22Rv1 (cell line): ENCODE data around the gene BHLHE40.

Experiments
- H3K27ac ChIP-seq: fragments of 450-650 bp; 2 replicates; pipeline ENCODE4 v1.5.1; 2017
- CTCF ChIP-seq: fragments of 450-650 bp; IDR thresholded peaks from 2 replicates; pipeline ENCODE4 v1.5.1; 2017; ENCODE audit warnings: mild to moderate bottlenecking
- ZFX ChIP-seq: fragments of 450-650 bp; IDR thresholded peaks from 2 replicates; pipeline ENCODE4 v1.6.1; 2017; ENCODE audit warnings: antibody characterized with exemption, borderline replicate concordance

Gene BHLHE40

GRCh38 chr3:4986782-4987537, 7.7 kb downstream of the BHLHE40 start:
- TF ChIP-seq CTCF, result no peak
- no peak for TF ChIP-seq ZFX
- no peak overlapping the region for H3K27ac ChIP-seq

- TF ChIP-seq CTCF (no peak), ZFX (no peak)
- H3K27ac ChIP-seq, result no peak overlapping the region
These were observed 8.5 kb downstream of the BHLHE40 start for GRCh38 chr3:4987538-4988296.

GRCh38 chr3:4988983-4989834, 10.0 kb downstream of the BHLHE40 start:
- TF ChIP-seq CTCF, result no peak
- no peak for TF ChIP-seq ZFX
- H3K27ac ChIP-seq, result no peak overlapping the region

- no peak overlapping the region for H3K27ac ChIP-seq
- TF ChIP-seq CTCF, result no peak
- TF ChIP-seq ZFX, result no peak
These were observed 10.8 kb downstream of the BHLHE40 start for GRCh38 chr3:4990069-4990468.

- no peak overlapping the region for H3K27ac ChIP-seq
- TF ChIP-seq CTCF, result no peak
- no peak for TF ChIP-seq ZFX
These were observed 12.9 kb downstream of the BHLHE40 start for GRCh38 chr3:4992118-4992517.

- H3K27ac ChIP-seq, result no peak overlapping the region
- no peak for TF ChIP-seq ZFX
These were observed 14.3 kb downstream of the BHLHE40 start for GRCh38 chr3:4993276-4994143.

GRCh38 chr3:4994144-4994730, 15.0 kb downstream of the BHLHE40 start:
- TF ChIP-seq CTCF (no peak), ZFX (no peak)
- H3K27ac ChIP-seq, result no peak overlapping the region
